A673 (cell line): ENCODE results near the gene MEOX2.

ENCODE experiments used
- EZH2 ChIP-seq: fragments of 200-600 bp; sonication (generic); IDR thresholded peaks from 2 replicates; pipeline ENCODE4 v1.6.1; 2017; ENCODE audit warnings: borderline replicate concordance, low read depth, mild to moderate bottlenecking, mixed read lengths, antibody characterized with exemption, low read length; ENCODE audit not compliant: poor library complexity, severe bottlenecking
- TF ChIP-seq, protein P1 (sequence below): fragments of 300-800, 200-600 bp; sonication (generic); conservative IDR thresholded peaks from 2 replicates; pipeline ENCODE4 v1.5.1; 2017; ENCODE audit warnings: low read depth, mild to moderate bottlenecking, antibody characterized with exemption, low read length, moderate library complexity, mixed read lengths

- TF ChIP-seq, protein P1, sequence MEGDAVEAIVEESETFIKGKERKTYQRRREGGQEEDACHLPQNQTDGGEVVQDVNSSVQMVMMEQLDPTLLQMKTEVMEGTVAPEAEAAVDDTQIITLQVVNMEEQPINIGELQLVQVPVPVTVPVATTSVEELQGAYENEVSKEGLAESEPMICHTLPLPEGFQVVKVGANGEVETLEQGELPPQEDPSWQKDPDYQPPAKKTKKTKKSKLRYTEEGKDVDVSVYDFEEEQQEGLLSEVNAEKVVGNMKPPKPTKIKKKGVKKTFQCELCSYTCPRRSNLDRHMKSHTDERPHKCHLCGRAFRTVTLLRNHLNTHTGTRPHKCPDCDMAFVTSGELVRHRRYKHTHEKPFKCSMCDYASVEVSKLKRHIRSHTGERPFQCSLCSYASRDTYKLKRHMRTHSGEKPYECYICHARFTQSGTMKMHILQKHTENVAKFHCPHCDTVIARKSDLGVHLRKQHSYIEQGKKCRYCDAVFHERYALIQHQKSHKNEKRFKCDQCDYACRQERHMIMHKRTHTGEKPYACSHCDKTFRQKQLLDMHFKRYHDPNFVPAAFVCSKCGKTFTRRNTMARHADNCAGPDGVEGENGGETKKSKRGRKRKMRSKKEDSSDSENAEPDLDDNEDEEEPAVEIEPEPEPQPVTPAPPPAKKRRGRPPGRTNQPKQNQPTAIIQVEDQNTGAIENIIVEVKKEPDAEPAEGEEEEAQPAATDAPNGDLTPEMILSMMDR, result no peak
- no peak for TF ChIP-seq EZH2
Measured at GRCh38 chr7:15707570-15707969, 21.1 kb upstream of the MEOX2 start.
